Peyer's patch (tissue), 4 donors: Measurements from ENCODE around the gene AKR7A3. TPM values are rescaled to one million over a fixed set of nuclear protein-coding genes. Genes with fewer than 3 reads are reported as not detected.
A peak's percentile ranks its signal among the peaks of the same experiment; 100 is the strongest.

ENCODE experiments used
- DNase-seq, 3 donors: peaks; one replicate each; pipeline ENCODE4 v3.0.0-alpha.2; 2017 to 2019
- H3K27ac ChIP-seq, 4 donors: fragments of 200-600 bp; sonication (generic); one replicate each; pipeline ENCODE4 v1.5.1; 2016 to 2019
- H3K27me3 ChIP-seq, 2 donors: fragments of 200-600 bp; sonication (generic); one replicate each; pipeline ENCODE4 v1.5.1; 2019
- H3K36me3 ChIP-seq, 3 donors: fragments of 200-600 bp; sonication (generic); one replicate each; pipeline ENCODE4 v1.5.1; 2016 to 2019
- H3K4me1 ChIP-seq, 4 donors: fragments of 200-600 bp; sonication (generic); one replicate each; pipeline ENCODE4 v1.5.1; 2016 to 2019
- H3K4me3 ChIP-seq, 4 donors: fragments of 200-600 bp; sonication (generic); 1 replicate in 3 of 4; 2 replicates in 1 of 4; pipeline ENCODE4 v1.5.1; 2016 to 2019; ENCODE audit warnings: mild to moderate bottlenecking in 1 of 4
- H3K9me3 ChIP-seq, 4 donors: fragments of 200-600 bp; sonication (generic); one replicate each; pipeline ENCODE4 v1.5.1; 2016 to 2019; ENCODE audit warnings: mild to moderate bottlenecking in 1 of 4
- CTCF ChIP-seq, 6 experiments: fragments of 450-650 bp in 4 of 6; fragments of 200-600 bp in 2 of 6; sonication (generic) in 1 of 6; IDR thresholded peaks; one replicate each; pipeline ENCODE4 v1.5.1; 2017 to 2019; ENCODE audit warnings: antibody characterized with exemption in 6 of 6, mild to moderate bottlenecking in 3 of 6, moderate library complexity in 1 of 6
- POLR2A ChIP-seq, 2 donors: fragments of 450-650 bp; IDR thresholded peaks; one replicate each; pipeline ENCODE4 v1.5.1; 2017; ENCODE audit warnings: antibody characterized with exemption in 2 of 2, mild to moderate bottlenecking in 2 of 2, moderate library complexity in 2 of 2
- total RNA-seq, 4 donors: library from RNA; depleted of rRNA; stranded (reverse); fragments of >200 nt; gene quantifications; one replicate each; pipeline ENCODE4 v1.1.0, GENCODE V29; 2016

Gene AKR7A3
- total RNA-seq, 4 donors from 2014 or later = 60.2 to 574 (median 416) TPM

GRCh38 chr1:19317126-19317910, 28.7 kb upstream of the AKR7A3 start:
- Histone ChIP-seq H3K27me3 (no peaks in the 10 kb centered on the region), H3K27ac (no peak overlapping the region), H3K4me1 (peaks cover 0 to 29% (median 21%) of the 10 kb centered on the region in 4 donors), H3K36me3 (peaks cover 0 to 12% (median 0%) of the 10 kb centered on the region in 3 donors), H3K4me3 (no peak overlapping the region), H3K9me3 (no peaks in the 10 kb centered on the region)
- DNase-seq = peak in 2 of 3 donors; percentile 29 to 39
- TF ChIP-seq CTCF (IDR thresholded peaks at IDR 0.05) = no peak
- TF ChIP-seq POLR2A (IDR thresholded peaks at IDR 0.05) = no peak

GRCh38 chr1:19315378-19316198, 27.0 kb upstream of the AKR7A3 start:
- Histone ChIP-seq H3K27ac (peak overlapping the region in 1 of 4 donors; percentile 92), H3K4me1 (peaks cover 0 to 36% (median 23%) of the 10 kb centered on the region in 4 donors), H3K27me3 (no peaks in the 10 kb centered on the region), H3K4me3 (peak overlapping the region in 1 of 4 donors; percentile 1), H3K9me3 (no peaks in the 10 kb centered on the region), H3K36me3 (peaks cover 0 to 12% (median 0%) of the 10 kb centered on the region in 3 donors)
- TF ChIP-seq POLR2A (IDR thresholded peaks at IDR 0.05) (no peak), CTCF (IDR thresholded peaks at IDR 0.05) (no peak)
- DNase-seq = peak; percentile 21 to 72 (median 71)

GRCh38 chr1:19313961-19314882, 25.7 kb upstream of the AKR7A3 start:
- Histone ChIP-seq H3K4me3 (no peak overlapping the region), H3K36me3 (peaks cover 0 to 12% (median 0%) of the 10 kb centered on the region in 3 donors), H3K4me1 (peaks cover 0 to 38% (median 23%) of the 10 kb centered on the region in 4 donors), H3K9me3 (no peaks in the 10 kb centered on the region), H3K27ac (peak overlapping the region in 1 of 4 donors; percentile 92), H3K27me3 (no peaks in the 10 kb centered on the region)
- peak in 2 of 3 donors; percentile 51 to 55 for DNase-seq
- TF ChIP-seq CTCF (IDR thresholded peaks at IDR 0.05) (no peak), POLR2A (IDR thresholded peaks at IDR 0.05) (no peak)

DNA sequence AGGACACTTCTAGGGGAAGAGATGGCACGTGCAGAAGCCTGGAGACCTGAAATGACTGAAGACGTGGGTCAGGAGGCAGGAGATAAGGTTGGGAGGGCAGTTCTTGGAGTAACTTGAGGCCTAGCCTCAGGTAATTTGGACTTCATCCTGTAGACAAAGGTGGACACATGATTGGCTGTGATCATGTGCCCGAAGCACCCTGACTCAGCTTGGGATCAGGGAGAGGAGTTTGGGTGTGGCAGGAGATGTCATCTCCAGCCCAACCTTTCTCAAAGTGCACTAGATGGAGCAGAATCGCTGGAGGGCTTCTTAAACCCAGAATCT, 25.0 kb upstream of the AKR7A3 start:
- H3K9me3 ChIP-seq = no peaks in the 10 kb centered on the region
- TF ChIP-seq CTCF (IDR thresholded peaks at IDR 0.05) = no peak
- TF ChIP-seq POLR2A (IDR thresholded peaks at IDR 0.05) = peak in 1 of 2 donors; percentile 26
- peaks cover 0 to 38% (median 23%) of the 10 kb centered on the region in 4 donors for H3K4me1 ChIP-seq
- H3K36me3 ChIP-seq = peaks cover 0 to 6% (median 0%) of the 10 kb centered on the region in 3 donors
- no peaks in the 10 kb centered on the region for H3K27me3 ChIP-seq
- peak in 1 of 3 donors; percentile 65 for DNase-seq
- H3K27ac ChIP-seq = peak overlapping the region in 2 of 4 donors; percentile 36 to 92
- H3K4me3 ChIP-seq = no peak overlapping the region
